ENCODE data around the gene BORCS5. TPM values are rescaled to one million over a fixed set of nuclear protein-coding genes. Genes with fewer than 3 reads are reported as not detected.

BORCS5 gene
- total and polyA plus RNA-seq, 2 of the 4 experiments (the other 2 are of a cell fraction): 14.4 to 18.3 TPM

GRCh38 chr12:12483438-12483837 lies 126.6 kb downstream of the BORCS5 start:
- Histone ChIP-seq H4K20me1 (ENCODE audit: insufficient read depth, low read length) (0 out of 2 replicates have a peak, but pooled peaks cover 4% of the 10 kb centered on the region), H3K4me3 (ENCODE audit: insufficient read depth, low read depth, low read length) (no peak overlapping the region), H3K4me2 (ENCODE audit: low read depth, low read length) (no peak overlapping the region), H2AK9ac (replicated peaks; ENCODE audit: low read depth, low read length, poor library complexity) (no peak overlapping the region), H3K36me3 (ENCODE audit: control insufficient read depth, insufficient read depth, low read length) (peaks cover 14% of the 10 kb centered on the region), H3K27ac (ENCODE audit: insufficient read depth, low read length) (no peak overlapping the region), H3K9ac (ENCODE audit: low read depth, low read length) (no peak overlapping the region), H3K9me3 (ENCODE audit: control insufficient read depth, insufficient read depth, low read length) (no peaks in the 10 kb centered on the region), H3K18ac (ENCODE audit: low read depth, low read length) (no peak overlapping the region), H3K23ac (ENCODE audit: low read depth, low read length) (no peak overlapping the region), H2BK120ac (ENCODE audit: low read depth, low read length) (no peak overlapping the region), H4K91ac (ENCODE audit: insufficient read depth, low read depth, low read length) (no peak overlapping the region), H2BK15ac (ENCODE audit: low read depth, low read length) (no peak overlapping the region), H3K56ac (ENCODE audit: extremely low read depth, insufficient read depth, low read length) (no peak overlapping the region), H3K14ac (replicated peaks; ENCODE audit: low read depth, low read length) (no peak overlapping the region), H3K79me1 (ENCODE audit: low read depth in 1 of 2, low read length in 2 of 2) (peaks cover 0 to 11% of the 10 kb centered on the region in 2 experiments; a peak in 1 of 4 replicates), H2BK20ac (ENCODE audit: low read depth, low read length) (no peak overlapping the region), H3K27me3 (ENCODE audit: control insufficient read depth, insufficient read depth, low read length) (no peaks in the 10 kb centered on the region), H3K9me1 (ENCODE audit: insufficient read depth, low read length) (0 out of 2 replicates have a peak, but pooled peaks cover 2% of the 10 kb centered on the region), H2AK5ac (ENCODE audit: low read depth, low read length) (no peak overlapping the region), H2AFZ (replicated peaks; ENCODE audit: low read length, poor library complexity) (no peak overlapping the region), H4K5ac (ENCODE audit: low read depth, low read length) (no peak overlapping the region), H3K4ac (ENCODE audit: low read depth, low read length) (no peak overlapping the region), H4K8ac (ENCODE audit: low read depth in 2 of 2, low read length in 2 of 2) (no peak overlapping the region), H3K4me1 (ENCODE audit: control insufficient read depth, insufficient read depth, low read length) (peaks cover 4% of the 10 kb centered on the region; the same call in 1 of the 2 replicates), H2BK5ac (ENCODE audit: low read depth, low read length, poor library complexity, severe bottlenecking) (no peak overlapping the region)
- DNase-seq (no peak), ATAC-seq (ENCODE audit: low read depth) (no peak)
- intact Hi-C loops (cut with micrococcal nuclease) (no loop called here), in situ Hi-C loops (cut with MboI; ENCODE audit: low sequenced_read_pairs) (no loop called here), dilution Hi-C loops (cut with HindIII; ENCODE audit: low sequenced_read_pairs, unreplicated experiment) (no loop called here)
- TF ChIP-seq CHD1 (IDR thresholded peaks at IDR 0.05; ENCODE audit: low read depth, low read length): no peak
- CTCF ChIA-PET: no interaction called here
- POLR2A ChIA-PET (ENCODE audit: unreplicated experiment): no interaction called here
- no TSS peak for BruUV-seq (replicated peaks)
- WGBS, 2 experiments (ENCODE audit: extremely low coverage in 2 of 2, insufficient read length in 1 of 2): no CpG with 5 or more reads among the region's 3 CpGs

Data from IMR-90 (cell line).